ENCODE results near the gene MLLT3.

Gene MLLT3

DNA sequence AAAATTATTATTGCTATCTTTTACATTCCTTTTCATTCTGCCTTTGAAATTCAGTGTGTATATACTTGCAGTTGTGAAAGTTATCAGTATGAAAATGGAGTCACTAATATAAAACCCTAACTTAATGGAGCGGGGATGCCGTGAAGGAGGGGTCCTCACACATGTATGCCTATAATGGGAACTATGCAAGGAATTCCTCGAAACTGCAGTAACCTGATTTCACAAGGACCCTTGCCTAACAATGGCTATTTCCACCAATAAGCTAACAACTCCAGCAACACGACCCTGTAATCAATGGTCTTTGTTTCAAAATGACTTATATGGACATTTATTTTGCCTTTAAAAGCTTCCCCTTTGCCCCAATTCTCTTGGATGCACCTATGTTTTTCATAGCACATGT, 12.6 kb upstream of the MLLT3 start:
- Mint-ChIP-seq H3K4me1 (no peaks in the 10 kb centered on the region), H3K9me3 (no peaks in the 10 kb centered on the region), H3K27me3 (ENCODE audit: low read depth) (no peaks in the 10 kb centered on the region), H3K36me3 (ENCODE audit: low read depth) (no peaks in the 10 kb centered on the region), H3K4me3 (no peak overlapping the region), H3K27ac (no peak overlapping the region)
- TF ChIP-seq, protein P1, sequence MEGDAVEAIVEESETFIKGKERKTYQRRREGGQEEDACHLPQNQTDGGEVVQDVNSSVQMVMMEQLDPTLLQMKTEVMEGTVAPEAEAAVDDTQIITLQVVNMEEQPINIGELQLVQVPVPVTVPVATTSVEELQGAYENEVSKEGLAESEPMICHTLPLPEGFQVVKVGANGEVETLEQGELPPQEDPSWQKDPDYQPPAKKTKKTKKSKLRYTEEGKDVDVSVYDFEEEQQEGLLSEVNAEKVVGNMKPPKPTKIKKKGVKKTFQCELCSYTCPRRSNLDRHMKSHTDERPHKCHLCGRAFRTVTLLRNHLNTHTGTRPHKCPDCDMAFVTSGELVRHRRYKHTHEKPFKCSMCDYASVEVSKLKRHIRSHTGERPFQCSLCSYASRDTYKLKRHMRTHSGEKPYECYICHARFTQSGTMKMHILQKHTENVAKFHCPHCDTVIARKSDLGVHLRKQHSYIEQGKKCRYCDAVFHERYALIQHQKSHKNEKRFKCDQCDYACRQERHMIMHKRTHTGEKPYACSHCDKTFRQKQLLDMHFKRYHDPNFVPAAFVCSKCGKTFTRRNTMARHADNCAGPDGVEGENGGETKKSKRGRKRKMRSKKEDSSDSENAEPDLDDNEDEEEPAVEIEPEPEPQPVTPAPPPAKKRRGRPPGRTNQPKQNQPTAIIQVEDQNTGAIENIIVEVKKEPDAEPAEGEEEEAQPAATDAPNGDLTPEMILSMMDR (IDR thresholded peaks at IDR 0.05; ENCODE audit: unreplicated experiment in 3 of 3): no peak

DNA sequence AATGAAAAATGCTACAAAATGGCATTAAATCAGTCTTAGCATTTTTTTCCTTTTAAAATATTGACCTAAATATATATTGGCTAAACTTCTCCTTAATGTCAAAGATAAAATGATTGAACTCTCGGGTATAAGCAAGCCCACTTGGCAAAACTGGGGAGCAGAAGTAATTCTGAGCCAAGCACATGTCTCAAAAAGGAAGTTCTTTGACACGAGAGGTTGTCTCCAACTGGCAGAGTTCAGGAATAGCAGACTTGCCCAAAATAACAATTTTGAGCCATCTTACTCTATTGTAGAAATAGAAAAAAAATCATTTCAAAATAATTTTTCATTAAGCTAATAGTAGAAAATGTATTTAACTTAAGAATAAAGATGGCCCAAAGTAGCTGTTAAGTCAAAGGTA, 10.4 kb upstream of the MLLT3 start:
- Mint-ChIP-seq H3K27ac (no peak overlapping the region), H3K4me3 (no peak overlapping the region), H3K36me3 (ENCODE audit: low read depth) (no peaks in the 10 kb centered on the region), H3K4me1 (no peaks in the 10 kb centered on the region), H3K27me3 (ENCODE audit: low read depth) (no peaks in the 10 kb centered on the region), H3K9me3 (no peaks in the 10 kb centered on the region)
- TF ChIP-seq, protein P1 (IDR thresholded peaks at IDR 0.05; ENCODE audit: unreplicated experiment in 3 of 3): no peak

DNA sequence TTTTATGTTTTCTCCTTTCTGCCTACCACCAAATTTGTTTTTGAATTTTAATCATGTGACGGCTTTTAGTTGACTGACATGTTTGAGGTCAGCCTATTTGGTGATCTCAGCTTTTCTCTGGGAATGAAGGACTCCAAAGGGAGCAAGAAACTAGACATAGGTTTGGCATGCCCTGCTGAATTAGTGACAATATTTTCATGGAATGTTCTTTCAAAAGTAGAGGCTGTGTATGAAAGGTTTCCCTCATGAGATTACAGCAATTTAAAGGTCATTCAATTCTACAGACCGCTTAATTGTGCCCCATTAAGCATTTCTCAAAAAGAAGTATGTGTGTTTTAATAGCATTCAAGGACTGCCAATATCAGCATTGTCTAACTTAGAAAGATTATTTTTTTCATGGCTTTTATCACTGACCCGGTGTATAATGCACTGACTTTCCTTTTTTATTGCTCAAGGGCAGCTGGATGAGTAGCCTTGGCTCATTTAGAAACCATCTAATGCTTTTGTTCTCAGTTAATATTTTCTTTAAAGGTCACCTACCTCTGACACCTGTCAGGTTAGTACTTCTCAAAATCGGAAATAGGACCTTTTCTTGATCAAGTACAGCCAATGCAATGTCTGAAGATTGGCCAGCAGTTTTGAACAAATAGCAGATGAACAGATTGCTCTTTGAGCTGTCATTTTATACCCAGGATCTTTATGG, 8.1 kb upstream of the MLLT3 start:
- Mint-ChIP-seq H3K27ac (no peak overlapping the region), H3K9me3 (no peaks in the 10 kb centered on the region), H3K36me3 (ENCODE audit: low read depth) (no peaks in the 10 kb centered on the region), H3K27me3 (ENCODE audit: low read depth) (no peaks in the 10 kb centered on the region), H3K4me1 (no peaks in the 10 kb centered on the region), H3K4me3 (no peak overlapping the region)
- TF ChIP-seq, protein P1 (IDR thresholded peaks at IDR 0.05; ENCODE audit: unreplicated experiment in 3 of 3): no peak

DNA sequence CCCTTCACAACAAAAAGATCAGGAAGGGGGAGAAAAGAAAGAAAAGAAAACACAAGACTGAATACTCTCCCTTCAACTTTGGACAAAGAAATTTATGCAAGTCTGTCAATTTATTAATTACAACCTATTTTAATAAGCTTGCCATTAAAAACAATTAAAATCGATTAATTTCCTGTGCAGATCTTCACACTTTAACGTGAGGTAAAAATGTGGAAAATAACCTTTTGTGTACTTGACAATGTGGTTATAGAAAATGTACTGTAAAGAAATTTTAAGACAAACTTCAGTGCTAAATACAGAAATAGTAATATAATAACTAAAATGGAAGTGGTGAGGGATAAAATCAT, 2.7 kb upstream of the MLLT3 start:
- peaks cover 33% of the 10 kb centered on the region for H3K27me3 Mint-ChIP-seq (ENCODE audit: low read depth)
- no peaks in the 10 kb centered on the region for H3K36me3 Mint-ChIP-seq (ENCODE audit: low read depth)
- TF ChIP-seq, protein P1 (IDR thresholded peaks at IDR 0.05; ENCODE audit: unreplicated experiment in 3 of 3): no peak
- H3K27ac Mint-ChIP-seq: no peak overlapping the region
- H3K4me1 Mint-ChIP-seq: peaks cover 22% of the 10 kb centered on the region
- no peaks in the 10 kb centered on the region for H3K9me3 Mint-ChIP-seq
- H3K4me3 Mint-ChIP-seq: peak overlapping the region; percentile 97 to 100 (median 98)

DNA sequence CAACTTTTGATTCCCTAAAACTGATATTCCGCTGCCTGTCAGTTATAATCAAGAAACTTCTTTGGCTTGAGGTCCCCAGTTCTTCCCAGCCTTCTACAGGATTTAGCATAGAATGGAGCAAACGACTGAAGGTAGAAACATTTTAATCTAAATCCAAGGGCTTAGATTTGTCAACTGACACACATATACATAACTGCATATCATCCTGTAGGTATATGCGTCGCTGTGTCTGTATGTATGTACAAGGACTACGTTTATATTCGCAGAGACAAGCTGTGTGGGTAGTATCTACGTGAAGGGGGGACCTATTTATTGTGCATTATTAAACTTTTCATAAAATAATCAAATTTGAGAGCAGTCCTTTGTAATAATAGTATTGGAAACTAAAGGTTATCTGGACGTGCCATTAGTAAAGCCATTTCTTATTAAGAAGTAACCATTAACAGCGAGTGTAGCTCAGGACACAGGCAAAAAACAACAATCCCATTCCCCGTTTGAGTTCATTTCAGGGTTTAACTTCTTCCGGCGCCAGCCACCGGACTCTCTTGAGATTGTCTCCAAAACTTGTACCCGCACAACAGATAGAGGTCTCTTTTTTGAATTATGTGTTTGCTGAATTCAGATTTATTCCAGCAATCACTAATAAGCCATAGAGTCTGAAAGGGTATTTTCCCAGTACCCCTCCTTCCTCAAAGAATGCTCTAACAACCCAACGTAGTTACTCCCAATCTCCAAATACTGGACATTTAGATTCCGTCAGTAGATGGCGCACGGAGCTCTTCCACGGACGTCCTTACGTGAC, 2.1 kb upstream of the MLLT3 start:
- H3K36me3 Mint-ChIP-seq (ENCODE audit: low read depth): no peaks in the 10 kb centered on the region
- no peak overlapping the region for H3K27ac Mint-ChIP-seq
- peaks cover 39% of the 10 kb centered on the region for H3K27me3 Mint-ChIP-seq (ENCODE audit: low read depth)
- H3K4me3 Mint-ChIP-seq: peak overlapping the region; percentile 97 to 100 (median 98)
- TF ChIP-seq, protein P1 (IDR thresholded peaks at IDR 0.05; ENCODE audit: unreplicated experiment in 3 of 3): peak; percentile 80 to 90 (median 86)
- H3K4me1 Mint-ChIP-seq: peaks cover 27% of the 10 kb centered on the region
- no peaks in the 10 kb centered on the region for H3K9me3 Mint-ChIP-seq

Data from nephron (organoid).